Ramos (cell line): ENCODE data around the gene ANKRD10.
"Not testable (repeated sequence)": the region's sequence is repeated elsewhere in the genome, so short reads cannot be mapped to it uniquely, and the experiment has no call there.

Source experiments
- in situ Hi-C: fragments of 300-500 bp; cut with MboI; formaldehyde crosslinking; loops from one replicate; pipeline ENCODE4 v1.14.3; 2022; ENCODE audit warnings: low sequenced_read_pairs; ENCODE audit not compliant: unreplicated experiment

The ANKRD10 gene

GRCh38 chr13:110915057-110915873, at the start of gene ANKRD10:
ANKRD10 (minus strand) TSS chr13:110915069; CDS start chr13:110914934, 135 bp downstream.
- in situ Hi-C loops: loop anchor here (25.0 kb wide), 1 partner anchor 203 kb away; the partner anchor contains the start of genes CARS2 and ING1

GRCh38 chr13:110964229-110965037, 49.6 kb upstream of the ANKRD10 start:
- in situ Hi-C loops: no loop called here

GRCh38 chr13:110963554-110963970, 48.7 kb upstream of the ANKRD10 start:
- in situ Hi-C loops: no loop called here

GRCh38 chr13:110961959-110962358, 47.1 kb upstream of the ANKRD10 start:
- in situ Hi-C loops: no loop called here

GRCh38 chr13:110960204-110960603, 45.3 kb upstream of the ANKRD10 start:
- in situ Hi-C loops: no loop called here

- in situ Hi-C loops: no loop called here
These were observed 43.1 kb upstream of the ANKRD10 start for GRCh38 chr13:110957931-110958330.

- in situ Hi-C loops: no loop called here
These were observed 42.5 kb upstream of the ANKRD10 start for GRCh38 chr13:110957181-110957884.

GRCh38 chr13:110956216-110956615, 41.3 kb upstream of the ANKRD10 start:
- in situ Hi-C loops: not testable (repeated sequence)

- in situ Hi-C loops: not testable (repeated sequence)
These were observed 40.7 kb upstream of the ANKRD10 start for GRCh38 chr13:110955608-110956007.

GRCh38 chr13:110955072-110955503, 40.2 kb upstream of the ANKRD10 start:
- in situ Hi-C loops: not testable (repeated sequence)

- in situ Hi-C loops: loop anchor here (5.0 kb wide), 1 partner anchor 1443 kb away; no protein-coding TSS in a partner anchor
These were observed 39.7 kb upstream of the ANKRD10 start for GRCh38 chr13:110954533-110954920.

- in situ Hi-C loops: loop anchor here (5.0 kb wide), 1 partner anchor 1443 kb away; no protein-coding TSS in a partner anchor
These were observed 39.1 kb upstream of the ANKRD10 start for GRCh38 chr13:110953833-110954532.

GRCh38 chr13:110953416-110953815, 38.5 kb upstream of the ANKRD10 start:
- in situ Hi-C loops: loop anchor here (5.0 kb wide), 1 partner anchor 1444 kb away; no protein-coding TSS in a partner anchor

GRCh38 chr13:110952135-110952534, 37.3 kb upstream of the ANKRD10 start:
- in situ Hi-C loops: loop anchor here (5.0 kb wide), 1 partner anchor 1445 kb away; no protein-coding TSS in a partner anchor

GRCh38 chr13:110950819-110951570, 36.1 kb upstream of the ANKRD10 start:
- in situ Hi-C loops: loop anchor here (5.0 kb wide), 1 partner anchor 1446 kb away; no protein-coding TSS in a partner anchor

- in situ Hi-C loops: loop anchor here (5.0 kb wide), 1 partner anchor 1447 kb away; no protein-coding TSS in a partner anchor
These were observed 35.5 kb upstream of the ANKRD10 start for GRCh38 chr13:110950356-110950755.

GRCh38 chr13:110949628-110950027, 34.8 kb upstream of the ANKRD10 start:
- in situ Hi-C loops: loop anchor here (5.0 kb wide), 1 partner anchor 1448 kb away; no protein-coding TSS in a partner anchor

- in situ Hi-C loops: no loop called here
These were observed 34.2 kb upstream of the ANKRD10 start for GRCh38 chr13:110949116-110949515.

GRCh38 chr13:110947338-110947737, 32.5 kb upstream of the ANKRD10 start:
- in situ Hi-C loops: not testable (repeated sequence)
